Mesendoderm (in vitro differentiated cells): ENCODE data around the gene GIT1.
A peak's percentile ranks its signal among the peaks of the same experiment; 100 is the strongest.

ENCODE experiments used
- DNase-seq: peaks from one replicate; pipeline ENCODE4 v3.0.0; 2013
- H2AK5ac ChIP-seq: 2 replicates; pipeline ENCODE4 v1.6.1; 2013; ENCODE audit warnings: low read length, inconsistent platforms
- H2BK120ac ChIP-seq: 2 replicates; pipeline ENCODE4 v1.6.1; 2013; ENCODE audit warnings: low read depth, mild to moderate bottlenecking, low read length, moderate library complexity, mixed read lengths
- H2BK15ac ChIP-seq: replicated peaks from 2 replicates; pipeline ENCODE4 v1.6.1; 2013; ENCODE audit warnings: low read depth, mild to moderate bottlenecking, moderate library complexity
- H2BK5ac ChIP-seq: 2 replicates; pipeline ENCODE4 v1.6.1; 2013; ENCODE audit warnings: low read length, inconsistent platforms
- H3K18ac ChIP-seq: 2 replicates; pipeline ENCODE4 v1.6.1; 2013; ENCODE audit warnings: mild to moderate bottlenecking, low read length, mixed read lengths
- H3K23ac ChIP-seq: one replicate; pipeline ENCODE4 v1.6.1; 2013; ENCODE audit warnings: low read length
- H3K27ac ChIP-seq: 2 replicates; pipeline ENCODE4 v1.5.1; 2013; ENCODE audit warnings: low read depth, mild to moderate bottlenecking, inconsistent platforms, low read length, moderate library complexity
- H3K27me3 ChIP-seq: 2 replicates; pipeline ENCODE4 v1.6.1; 2013; ENCODE audit warnings: low read length, control low read depth, mild to moderate bottlenecking, inconsistent platforms; ENCODE audit not compliant: insufficient read depth, poor library complexity
- H3K36me3 ChIP-seq: 2 replicates; pipeline ENCODE4 v1.6.1; 2013; ENCODE audit warnings: low read length, inconsistent platforms; ENCODE audit not compliant: control insufficient read depth, insufficient read depth
- H3K4ac ChIP-seq: one replicate; pipeline ENCODE4 v1.6.1; 2013; ENCODE audit warnings: low read depth, mild to moderate bottlenecking, low read length, moderate library complexity
- H3K4me1 ChIP-seq: 2 replicates; pipeline ENCODE4 v1.6.1; 2013; ENCODE audit warnings: low read depth, low read length, inconsistent platforms; ENCODE audit not compliant: control insufficient read depth
- H3K4me2 ChIP-seq: 2 replicates; pipeline ENCODE4 v1.6.1; 2013; ENCODE audit warnings: low read length
- H3K4me3 ChIP-seq: 2 replicates; pipeline ENCODE4 v1.5.1; 2013; ENCODE audit warnings: mild to moderate bottlenecking, low read length
- H3K56ac ChIP-seq: one replicate; pipeline ENCODE4 v1.6.1; 2013; ENCODE audit warnings: low read length
- H3K79me1 ChIP-seq: 2 replicates; pipeline ENCODE4 v1.6.1; 2013; ENCODE audit warnings: low read length, inconsistent platforms
- H3K79me2 ChIP-seq: 2 replicates; pipeline ENCODE4 v1.6.1; 2013; ENCODE audit warnings: mild to moderate bottlenecking, low read length; ENCODE audit not compliant: control insufficient read depth, insufficient read depth
- H3K9ac ChIP-seq: 2 replicates; pipeline ENCODE4 v1.6.1; 2013; ENCODE audit warnings: low read length, inconsistent platforms
- H4K5ac ChIP-seq: one replicate; pipeline ENCODE4 v1.6.1; 2013; ENCODE audit warnings: low read length
- H4K8ac ChIP-seq: one replicate; pipeline ENCODE4 v1.6.1; 2013; ENCODE audit warnings: low read depth, mild to moderate bottlenecking, control low read depth, low read length, moderate library complexity
- WGBS: extraction: QIAGEN DNeasy Blood & Tissue Kit; methylation state at CpG from one replicate; pipeline ENCODE4 v1.1.7; 2013; ENCODE audit warnings: low lambda C conversion rate, missing lambda C conversion rate; ENCODE audit not compliant: insufficient coverage; ENCODE audit errors: extremely low coverage; 5-methylcytosine and 5-hydroxymethylcytosine counted together

The GIT1 gene

DNA sequence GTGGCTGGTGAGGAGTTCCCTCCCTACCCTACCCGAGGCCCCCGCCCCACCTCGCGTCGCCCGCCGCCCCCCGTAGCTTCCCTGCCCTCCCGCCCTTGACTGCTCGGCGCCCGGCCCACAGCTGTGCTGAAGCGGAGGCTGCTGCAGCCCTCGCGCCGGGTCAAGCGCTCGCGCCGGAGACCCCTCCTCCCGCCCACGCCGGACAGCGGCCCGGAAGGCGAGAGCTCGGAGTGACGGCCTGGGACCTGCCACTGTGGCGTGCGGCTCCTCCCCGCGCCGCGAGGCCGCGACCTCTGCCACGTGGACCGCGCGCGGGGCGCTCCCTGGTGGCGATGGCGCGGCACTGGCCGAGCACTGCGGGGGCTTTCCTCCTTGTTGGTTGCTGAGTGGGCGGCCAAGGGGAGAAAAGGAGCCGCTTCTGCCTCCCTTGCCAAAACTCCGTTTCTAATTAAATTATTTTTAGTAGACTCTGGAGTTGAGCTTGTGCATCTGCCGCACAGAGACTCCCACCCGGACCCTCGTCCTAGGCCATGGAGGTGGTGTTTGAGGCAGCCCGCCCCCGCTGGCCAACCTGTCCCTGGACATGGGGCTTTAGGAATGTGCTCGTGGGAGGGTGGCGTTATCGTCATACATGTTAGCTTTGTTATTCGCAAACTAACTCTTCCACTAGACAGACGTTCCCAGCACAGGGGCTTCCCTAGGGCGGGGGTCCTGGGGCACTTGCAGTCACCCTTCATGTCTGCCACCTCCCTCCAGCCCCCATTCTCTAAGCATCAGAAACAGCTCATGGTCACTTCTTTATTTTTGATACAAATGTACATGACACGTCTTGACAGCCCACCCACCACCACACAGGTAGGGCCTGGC, 16.5 kb downstream of the GIT1 start:
- Histone ChIP-seq H3K79me2 (no peaks in the 10 kb centered on the region), H3K27me3 (no peaks in the 10 kb centered on the region), H3K4me2 (peak overlapping the region; percentile 12), H3K36me3 (peaks cover 7% of the 10 kb centered on the region), H4K5ac (no peak overlapping the region), H3K4me1 (peaks cover 4% of the 10 kb centered on the region), H3K18ac (no peak overlapping the region), H3K9ac (peak overlapping the region; percentile 45), H3K27ac (no peak overlapping the region), H2BK5ac (no peak overlapping the region), H4K8ac (no peak overlapping the region), H3K4me3 (no peak overlapping the region), H2BK15ac (no peak overlapping the region), H2AK5ac (no peak overlapping the region), H3K79me1 (no peaks in the 10 kb centered on the region), H2BK120ac (no peak overlapping the region), H3K56ac (peak overlapping the region; percentile 73), H3K4ac (no peak overlapping the region), H3K23ac (no peak overlapping the region)
- no CpG with 5 or more reads among the region's 62 CpGs for WGBS
- no peak for DNase-seq

DNA sequence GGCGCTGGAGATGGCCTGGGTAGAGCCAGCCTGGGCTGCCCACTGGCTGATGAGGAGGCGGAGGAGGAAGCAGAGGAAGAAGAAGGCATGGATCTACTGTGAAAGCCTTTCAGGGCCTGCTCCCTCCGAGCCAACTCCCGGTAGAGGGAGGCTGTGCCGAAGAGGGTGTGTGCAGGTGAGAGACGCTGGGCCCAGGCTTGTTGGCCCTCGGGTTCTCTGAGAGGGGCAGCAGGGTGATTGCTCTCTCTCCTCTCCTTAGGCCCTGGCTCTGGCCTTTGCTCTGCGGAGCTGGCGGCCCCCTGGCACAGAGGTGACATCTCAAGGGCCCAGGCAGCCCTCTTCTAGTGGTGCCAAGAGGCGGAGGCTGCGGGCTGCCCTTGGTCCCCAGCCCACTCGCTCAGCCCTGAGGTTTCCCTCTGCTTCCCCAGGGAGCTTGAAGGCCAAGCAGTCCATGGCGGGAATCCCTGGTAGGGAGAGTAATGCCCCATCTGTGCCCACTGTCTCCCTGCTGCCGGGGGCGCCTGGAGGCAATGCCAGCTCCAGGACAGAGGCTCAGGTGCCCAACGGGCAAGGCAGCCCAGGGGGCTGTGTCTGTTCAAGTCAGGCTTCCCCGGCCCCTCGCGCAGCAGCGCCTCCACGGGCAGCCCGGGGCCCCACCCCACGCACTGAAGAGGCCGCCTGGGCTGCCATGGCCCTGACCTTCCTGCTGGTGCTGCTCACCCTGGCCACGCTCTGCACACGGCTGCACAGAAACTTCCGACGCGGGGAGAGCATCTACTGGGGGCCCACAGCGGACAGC, 17.4 kb downstream of the GIT1 start:
- Histone ChIP-seq H3K4me1 (peaks cover 4% of the 10 kb centered on the region), H3K4ac (no peak overlapping the region), H3K79me1 (no peaks in the 10 kb centered on the region), H4K8ac (no peak overlapping the region), H3K18ac (no peak overlapping the region), H4K5ac (no peak overlapping the region), H3K4me2 (no peak overlapping the region), H3K27ac (no peak overlapping the region), H3K56ac (peak overlapping the region; percentile 73), H2BK5ac (no peak overlapping the region), H3K79me2 (no peaks in the 10 kb centered on the region), H3K4me3 (no peak overlapping the region), H3K23ac (no peak overlapping the region), H2BK15ac (no peak overlapping the region), H2BK120ac (no peak overlapping the region), H3K36me3 (peaks cover 7% of the 10 kb centered on the region), H3K27me3 (no peaks in the 10 kb centered on the region), H3K9ac (no peak overlapping the region), H2AK5ac (no peak overlapping the region)
- WGBS = no CpG with 5 or more reads among the region's 30 CpGs
- DNase-seq = no peak

DNA sequence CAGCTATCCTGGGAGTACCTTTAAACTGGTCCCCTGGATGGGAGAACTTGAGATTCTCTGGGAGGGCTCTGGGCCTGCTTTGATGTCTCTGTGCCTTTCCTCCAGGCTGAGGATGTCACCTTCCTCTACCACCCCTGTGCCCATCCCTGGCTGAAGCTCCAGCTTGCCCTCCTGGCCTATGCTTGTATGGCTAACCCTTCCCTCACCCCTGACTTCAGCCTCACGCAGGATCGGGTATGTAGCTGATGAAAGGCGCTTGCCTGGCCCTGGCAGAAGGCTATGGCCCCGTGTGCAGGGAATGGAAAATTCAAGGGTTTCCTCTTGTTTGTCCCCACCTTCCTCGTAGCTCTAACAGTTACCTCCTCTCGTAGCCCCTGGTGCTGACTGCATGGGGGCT, 18.0 kb downstream of the GIT1 start:
- no peak overlapping the region for H3K18ac ChIP-seq
- H3K27me3 ChIP-seq = peaks cover 2% of the 10 kb centered on the region
- H3K4me1 ChIP-seq = peaks cover 4% of the 10 kb centered on the region
- no peak overlapping the region for H4K8ac ChIP-seq
- DNase-seq = no peak
- no peak overlapping the region for H3K9ac ChIP-seq
- no peak overlapping the region for H2BK15ac ChIP-seq
- no peak overlapping the region for H2BK120ac ChIP-seq
- no peaks in the 10 kb centered on the region for H3K79me2 ChIP-seq
- WGBS = no CpG with 5 or more reads among the region's 6 CpGs
- no peak overlapping the region for H3K4me3 ChIP-seq
- H3K4ac ChIP-seq = no peak overlapping the region
- no peak overlapping the region for H2AK5ac ChIP-seq
- no peak overlapping the region for H3K23ac ChIP-seq
- no peak overlapping the region for H2BK5ac ChIP-seq
- no peak overlapping the region for H3K56ac ChIP-seq
- H3K36me3 ChIP-seq = peaks cover 7% of the 10 kb centered on the region
- no peak overlapping the region for H4K5ac ChIP-seq
- H3K79me1 ChIP-seq = no peaks in the 10 kb centered on the region
- H3K27ac ChIP-seq = no peak overlapping the region
- H3K4me2 ChIP-seq = no peak overlapping the region

DNA sequence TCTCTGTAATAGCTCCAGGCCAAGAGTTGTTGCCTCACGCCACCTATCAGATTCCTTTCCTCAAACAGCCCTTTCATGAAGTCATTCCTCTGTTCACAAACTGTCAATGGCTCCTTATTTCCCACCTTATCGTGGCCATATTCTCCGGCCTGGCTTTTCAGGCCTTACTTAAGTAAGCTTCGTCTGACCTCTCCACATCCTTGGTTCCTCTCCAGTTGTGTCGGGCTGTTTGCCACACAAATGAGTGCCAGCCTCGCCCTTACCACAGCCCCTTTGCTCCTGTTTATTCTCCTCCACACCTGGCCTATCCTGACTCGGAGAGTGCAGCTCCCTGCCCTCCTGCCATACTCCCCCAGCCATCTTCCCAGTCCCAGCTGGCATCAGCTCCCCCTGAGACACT, 18.9 kb downstream of the GIT1 start:
- no CpG with 5 or more reads among the region's 7 CpGs for WGBS
- no peak overlapping the region for H2BK5ac ChIP-seq
- no peak overlapping the region for H4K5ac ChIP-seq

DNA sequence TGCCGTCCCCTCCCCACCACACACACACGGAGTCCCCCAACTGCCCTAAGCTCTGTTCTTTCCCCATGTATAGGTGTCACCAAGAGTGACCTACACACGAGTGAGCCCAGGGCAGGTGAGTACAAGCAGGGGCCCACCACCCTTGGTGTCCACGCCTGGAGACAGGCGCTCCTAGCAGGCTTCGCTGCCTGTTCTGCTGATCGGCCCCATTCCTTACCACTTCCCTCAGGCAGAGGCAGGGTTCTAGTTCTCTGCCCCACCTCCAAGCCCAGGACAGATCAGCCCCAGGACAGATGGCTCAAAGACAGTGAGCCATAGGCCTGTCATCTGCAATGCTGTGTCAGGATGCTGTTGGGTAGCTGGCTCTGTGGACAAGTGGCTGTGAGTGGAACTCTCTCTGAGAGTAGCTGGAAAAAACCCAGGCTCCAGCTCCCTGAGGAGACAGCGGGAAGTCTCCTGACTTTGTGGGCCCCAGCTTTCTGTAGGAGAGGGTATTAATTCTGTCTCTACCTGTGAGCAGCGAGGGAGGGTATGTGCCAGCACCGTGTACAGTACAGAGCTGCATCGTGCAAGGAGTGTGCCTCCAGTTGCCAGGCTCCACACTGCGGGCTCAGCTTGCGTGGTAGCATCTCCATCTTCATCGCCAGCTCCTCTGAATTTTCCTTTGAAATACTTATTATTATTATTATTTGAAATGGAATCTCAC, 20.1 kb downstream of the GIT1 start:
- Histone ChIP-seq H4K8ac (no peak overlapping the region), H3K56ac (peak overlapping the region; percentile 94), H3K36me3 (no peaks in the 10 kb centered on the region), H3K18ac (no peak overlapping the region), H3K79me2 (no peaks in the 10 kb centered on the region), H4K5ac (no peak overlapping the region), H2BK15ac (no peak overlapping the region), H3K27ac (no peak overlapping the region), H3K4ac (no peak overlapping the region), H2AK5ac (no peak overlapping the region), H3K9ac (peak overlapping the region; percentile 95), H2BK120ac (no peak overlapping the region), H3K4me3 (peak overlapping the region; percentile 83), H3K4me2 (peak overlapping the region; percentile 92), H2BK5ac (no peak overlapping the region), H3K4me1 (peaks cover 4% of the 10 kb centered on the region), H3K79me1 (no peaks in the 10 kb centered on the region), H3K23ac (no peak overlapping the region), H3K27me3 (peaks cover 6% of the 10 kb centered on the region)
- no CpG with 5 or more reads among the region's 14 CpGs for WGBS
- peak; percentile 38 for DNase-seq

More for the DNA sequence above, 18.9 kb downstream of the GIT1 start:
- H3K18ac ChIP-seq = no peak overlapping the region
- H3K79me1 ChIP-seq = no peaks in the 10 kb centered on the region
- H2BK15ac ChIP-seq = no peak overlapping the region
- DNase-seq = no peak
- no peak overlapping the region for H3K4me3 ChIP-seq
- no peak overlapping the region for H3K27ac ChIP-seq
- H3K4ac ChIP-seq = no peak overlapping the region
- no peak overlapping the region for H3K9ac ChIP-seq
- H2BK120ac ChIP-seq = no peak overlapping the region
- H3K23ac ChIP-seq = no peak overlapping the region
- no peak overlapping the region for H3K56ac ChIP-seq
- peaks cover 5% of the 10 kb centered on the region for H3K27me3 ChIP-seq
- H4K8ac ChIP-seq = no peak overlapping the region
- no peaks in the 10 kb centered on the region for H3K79me2 ChIP-seq
- H3K4me1 ChIP-seq = peaks cover 4% of the 10 kb centered on the region
- no peak overlapping the region for H2AK5ac ChIP-seq
- no peak overlapping the region for H3K4me2 ChIP-seq
- H3K36me3 ChIP-seq = peaks cover 4% of the 10 kb centered on the region
